OCI-LY1 (cell line): ENCODE data around the gene IRS1.

Source experiments
- H2AFZ ChIP-seq: fragments of 200-600 bp; sonication (generic), shearing (Covaris generic); 2 replicates; pipeline ENCODE4 v1.6.0; 2014; ENCODE audit warnings: antibody characterized with exemption, mild to moderate bottlenecking, low read length
- H3F3A ChIP-seq: fragments of 200-600 bp; sonication (generic), shearing (Covaris generic); 2 replicates; pipeline ENCODE4 v1.6.0; 2014; ENCODE audit warnings: mild to moderate bottlenecking, antibody characterized with exemption, low read length, moderate library complexity; ENCODE audit not compliant: insufficient read depth
- H3K27ac ChIP-seq: fragments of 200-600 bp; sonication (generic); 2 replicates; pipeline ENCODE4 v1.5.1; 2014; ENCODE audit warnings: low read length, mixed run types, mild to moderate bottlenecking, low read depth; ENCODE audit not compliant: poor library complexity, severe bottlenecking
- H3K27me3 ChIP-seq: fragments of 200-600 bp; sonication (generic); 2 replicates; pipeline ENCODE4 v1.6.0; 2014; ENCODE audit warnings: antibody characterized with exemption, mild to moderate bottlenecking, low read length, moderate library complexity; ENCODE audit not compliant: insufficient read depth
- H3K36me3 ChIP-seq: fragments of 200-600 bp; sonication (generic); 2 replicates; pipeline ENCODE4 v1.6.1; 2014; ENCODE audit warnings: mild to moderate bottlenecking, antibody characterized with exemption, low read length, moderate library complexity, mixed read lengths; ENCODE audit not compliant: insufficient read depth
- H3K4me1 ChIP-seq: fragments of 200-600 bp; sonication (generic); 2 replicates; pipeline ENCODE4 v1.5.1; 2014; ENCODE audit warnings: mild to moderate bottlenecking, low read length, moderate library complexity; ENCODE audit not compliant: insufficient read depth, severe bottlenecking
- H3K4me2 ChIP-seq: fragments of 200-600 bp; sonication (generic), shearing (Covaris generic); 2 replicates; pipeline ENCODE4 v1.6.1; 2014; ENCODE audit warnings: low read length
- H3K4me3 ChIP-seq: fragments of 200-600 bp; sonication (generic); 2 replicates; pipeline ENCODE4 v1.5.1; 2014; ENCODE audit warnings: low read length, low read depth, mild to moderate bottlenecking, mixed read lengths; ENCODE audit not compliant: poor library complexity, severe bottlenecking
- H3K79me2 ChIP-seq: fragments of 200-600 bp; shearing (Covaris generic); 2 replicates; pipeline ENCODE4 v1.6.1; 2016; ENCODE audit warnings: mixed run types, low read length, mixed read lengths; ENCODE audit not compliant: insufficient read depth
- H3K9ac ChIP-seq: fragments of 200-600 bp; sonication (generic), shearing (Covaris generic); 2 replicates; pipeline ENCODE4 v1.6.1; 2014; ENCODE audit warnings: mild to moderate bottlenecking, low read length, mixed read lengths
- H3K9me2 ChIP-seq: fragments of 200-600 bp; sonication (generic), shearing (Covaris generic); 2 replicates; pipeline ENCODE4 v1.6.1; 2014; ENCODE audit warnings: low read depth, mild to moderate bottlenecking, low read length, mixed read lengths
- H3K9me3 ChIP-seq: fragments of 200-600 bp; shearing (Covaris generic); 2 replicates; pipeline ENCODE4 v1.6.1; 2014; ENCODE audit warnings: low read length, mixed read lengths
- H4K20me1 ChIP-seq: fragments of 200-600 bp; sonication (generic), shearing (Covaris generic); 2 replicates; pipeline ENCODE4 v1.6.0; 2016; ENCODE audit warnings: mild to moderate bottlenecking, low read length; ENCODE audit not compliant: insufficient read depth
- CTCF ChIP-seq: fragments of 200-600 bp; sonication (generic), shearing (Covaris generic); IDR thresholded peaks from 2 replicates; pipeline ENCODE4 v1.5.1; 2017; ENCODE audit warnings: mild to moderate bottlenecking, antibody characterized with exemption, low read length, moderate library complexity, mixed read lengths
- EZH2 ChIP-seq: fragments of 200-600 bp; sonication (generic), shearing (Covaris generic); IDR thresholded peaks from 2 replicates; pipeline ENCODE4 v1.8.0; 2017; ENCODE audit warnings: borderline replicate concordance, mixed run types, mild to moderate bottlenecking, antibody characterized with exemption, low read length, moderate library complexity, mixed read lengths

IRS1 gene

GRCh38 chr2:226788064-226788463 lies 11.6 kb downstream of the IRS1 start:
- H3K9ac ChIP-seq = no peak overlapping the region
- H3F3A ChIP-seq = no peaks in the 10 kb centered on the region; the same call in 1 of the 2 replicates
- H3K79me2 ChIP-seq = no peaks in the 10 kb centered on the region
- peaks cover 28% of the 10 kb centered on the region for H3K4me1 ChIP-seq
- no peaks in the 10 kb centered on the region for H4K20me1 ChIP-seq
- H2AFZ ChIP-seq = no peak overlapping the region
- H3K36me3 ChIP-seq = 0 out of 2 replicates have a peak, but pooled peaks cover 3% of the 10 kb centered on the region
- no peak overlapping the region for H3K4me3 ChIP-seq
- no peaks in the 10 kb centered on the region for H3K9me3 ChIP-seq
- H3K9me2 ChIP-seq = no peaks in the 10 kb centered on the region
- no peaks in the 10 kb centered on the region for H3K27me3 ChIP-seq
- H3K4me2 ChIP-seq = no peak overlapping the region
- no peak overlapping the region for H3K27ac ChIP-seq
- no peak for TF ChIP-seq CTCF
- TF ChIP-seq EZH2 = no peak

GRCh38 chr2:226783885-226784284 lies 15.7 kb downstream of the IRS1 start:
- H3K9ac ChIP-seq = no peak overlapping the region
- H3K36me3 ChIP-seq = 0 out of 2 replicates have a peak, but pooled peaks cover 3% of the 10 kb centered on the region
- H3K79me2 ChIP-seq = no peaks in the 10 kb centered on the region
- no peaks in the 10 kb centered on the region for H3K9me2 ChIP-seq
- H3K4me1 ChIP-seq = no peaks in the 10 kb centered on the region
- H3K27me3 ChIP-seq = no peaks in the 10 kb centered on the region
- no peaks in the 10 kb centered on the region for H4K20me1 ChIP-seq
- H3K27ac ChIP-seq = no peak overlapping the region
- H3K4me2 ChIP-seq = no peak overlapping the region
- no peak overlapping the region for H3K4me3 ChIP-seq
- TF ChIP-seq CTCF (no peak), EZH2 (no peak)
- H2AFZ ChIP-seq = no peak overlapping the region
- no peaks in the 10 kb centered on the region for H3F3A ChIP-seq
- no peaks in the 10 kb centered on the region for H3K9me3 ChIP-seq

GRCh38 chr2:226782092-226782713 lies 17.4 kb downstream of the IRS1 start:
- Histone ChIP-seq H3K9me3 (no peaks in the 10 kb centered on the region), H3K9ac (no peak overlapping the region), H3K4me2 (no peak overlapping the region)

More at GRCh38 chr2:226782092-226782713, 17.4 kb downstream of the IRS1 start:
- Histone ChIP-seq H3K4me1 (no peaks in the 10 kb centered on the region), H3K36me3 (0 out of 2 replicates have a peak, but pooled peaks cover 3% of the 10 kb centered on the region), H3K27me3 (no peaks in the 10 kb centered on the region), H3K27ac (no peak overlapping the region), H3K79me2 (no peaks in the 10 kb centered on the region), H4K20me1 (no peaks in the 10 kb centered on the region), H3F3A (no peaks in the 10 kb centered on the region), H3K9me2 (no peaks in the 10 kb centered on the region), H3K4me3 (no peak overlapping the region), H2AFZ (no peak overlapping the region)
- no peak for TF ChIP-seq EZH2
- TF ChIP-seq CTCF = no peak
